Renal cortex interstitium (tissue), 11 donors: Measurements from ENCODE around the gene DCC. TPM values are rescaled to one million over a fixed set of nuclear protein-coding genes. Genes with fewer than 3 reads are reported as not detected.
A peak's percentile ranks its signal among the peaks of the same experiment; 100 is the strongest.

ENCODE experiments used
- DNase-seq, 11 donors: peaks; one replicate each; pipeline ENCODE4 v3.0.0-alpha.2; 2013; ENCODE audit warnings: low read depth in 9 of 11, low spot score in 4 of 11; ENCODE audit errors: extremely low read depth in 1 of 11
- polyA plus RNA-seq, 3 donors: library from polyadenylated mRNA; unstranded; fragments of 120-200 nt; gene quantifications; one replicate each; pipeline ENCODE4 v1.2.1, GENCODE V29; 2013; ENCODE audit not compliant: insufficient read length in 3 of 3

The DCC gene
- polyA plus RNA-seq, 3 donors = 7.4 to 8.2 (median 7.4) TPM

GRCh38 chr18:53534203-53534602 lies 1194.2 kb downstream of the DCC start:
- DNase-seq = no peak

- DNase-seq = no peak
These were observed 1194.7 kb downstream of the DCC start for GRCh38 chr18:53534695-53535094.

GRCh38 chr18:53536908-53537307 lies 1196.9 kb downstream of the DCC start:
- DNase-seq = no peak

GRCh38 chr18:53541924-53542323 lies 1201.9 kb downstream of the DCC start:
- no peak for DNase-seq

GRCh38 chr18:53543711-53544110 lies 1203.7 kb downstream of the DCC start:
- DNase-seq = no peak

DNA sequence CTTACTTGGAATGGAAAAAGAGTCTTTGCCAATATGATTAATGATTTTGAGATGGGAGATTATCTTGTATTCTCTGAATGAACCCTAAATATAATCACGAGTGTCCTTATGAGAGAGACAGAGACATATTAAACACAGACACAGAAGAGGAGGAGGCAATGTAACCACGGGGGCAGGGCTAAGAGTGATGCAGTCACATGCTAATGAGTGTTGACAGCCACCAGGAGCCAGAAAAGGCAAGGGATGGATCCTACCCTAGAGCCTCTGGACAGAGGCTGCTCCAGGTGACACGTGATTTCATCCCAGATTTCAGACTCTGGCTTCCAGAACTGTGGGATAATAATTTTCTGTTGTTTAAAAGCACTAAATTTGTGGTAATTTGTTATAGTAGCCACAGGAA lies 1204.9 kb downstream of the DCC start:
- DNase-seq = no peak

- DNase-seq = peak; percentile 9 to 57 (median 33)
These were observed 1212.0 kb downstream of the DCC start for GRCh38 chr18:53551868-53552426.

- no peak for DNase-seq
These were observed 1213.0 kb downstream of the DCC start for GRCh38 chr18:53553030-53553429.

- no peak for DNase-seq
These were observed 1216.5 kb downstream of the DCC start for GRCh38 chr18:53556450-53556849.

DNA sequence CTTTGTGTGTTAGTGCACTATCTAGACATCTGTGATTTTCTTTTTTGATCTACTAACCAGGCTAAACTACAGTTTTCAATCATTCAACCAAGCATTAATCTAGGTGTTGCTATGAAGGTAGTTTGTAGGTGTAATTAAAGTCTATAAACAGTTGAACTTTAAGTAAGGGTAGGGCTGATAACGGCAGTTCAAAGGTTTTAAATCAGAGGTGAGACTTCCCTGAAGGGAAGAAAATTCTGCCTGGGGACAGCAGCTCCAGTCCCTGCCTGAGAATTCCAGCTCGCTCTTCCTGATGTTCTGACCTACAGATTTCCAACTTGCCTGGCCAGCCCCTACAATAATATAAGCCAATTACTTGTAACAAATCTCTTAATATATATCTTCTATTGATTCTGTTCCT lies 1220.5 kb downstream of the DCC start:
- no peak for DNase-seq

GRCh38 chr18:53566626-53567025 lies 1226.6 kb downstream of the DCC start:
- DNase-seq = no peak

- DNase-seq = peak in 7 of 11 donors; percentile 10 to 25 (median 15)
These were observed 1228.1 kb downstream of the DCC start for GRCh38 chr18:53567929-53568574.
